ENCODE results near the gene SSUH2. TPM values are rescaled to one million over a fixed set of nuclear protein-coding genes. Genes with fewer than 3 reads are reported as not detected.
"Not testable (repeated sequence)": the region's sequence is repeated elsewhere in the genome, so short reads cannot be mapped to it uniquely, and the experiment has no call there.

Gene SSUH2
- total RNA-seq, 1 experiment from 2014 or later = 0.11 TPM

- DNase-seq (ENCODE audit: low read depth) = no peak
Measured at GRCh38 chr3:8659242-8659641, 14.6 kb upstream of the SSUH2 start.

GRCh38 chr3:8658306-8659212 is 14.0 kb upstream of the SSUH2 start:
- DNase-seq (ENCODE audit: low read depth) = peak; percentile 84

- DNase-seq (ENCODE audit: low read depth) = no peak
Measured at GRCh38 chr3:8657804-8658305, 13.3 kb upstream of the SSUH2 start.

- no peak for DNase-seq (ENCODE audit: low read depth)
Measured at GRCh38 chr3:8656240-8656639, 11.6 kb upstream of the SSUH2 start.

- no peak for DNase-seq (ENCODE audit: low read depth)
Measured at GRCh38 chr3:8655387-8655835, 10.8 kb upstream of the SSUH2 start.

- DNase-seq (ENCODE audit: low read depth) = not testable (repeated sequence)
Measured at GRCh38 chr3:8654572-8655329, 10.2 kb upstream of the SSUH2 start.

- DNase-seq (ENCODE audit: low read depth) = peak; percentile 46
Measured at GRCh38 chr3:8653800-8654408, 9.3 kb upstream of the SSUH2 start.

GRCh38 chr3:8652324-8652987 is 7.9 kb upstream of the SSUH2 start:
- no peak for DNase-seq (ENCODE audit: low read depth)

- no peak for DNase-seq (ENCODE audit: low read depth)
Measured at GRCh38 chr3:8651418-8652323, 7.1 kb upstream of the SSUH2 start.

- DNase-seq (ENCODE audit: low read depth) = no peak
Measured at GRCh38 chr3:8650583-8651416, 6.2 kb upstream of the SSUH2 start.

GRCh38 chr3:8649757-8650156 is 5.2 kb upstream of the SSUH2 start:
- DNase-seq (ENCODE audit: low read depth) = no peak

GRCh38 chr3:8648909-8649741 is 4.5 kb upstream of the SSUH2 start:
- no peak for DNase-seq (ENCODE audit: low read depth)

- no peak for DNase-seq (ENCODE audit: low read depth)
Measured at GRCh38 chr3:8647137-8647985, 2.8 kb upstream of the SSUH2 start.

GRCh38 chr3:8646313-8646938 is 1.8 kb upstream of the SSUH2 start:
- no peak for DNase-seq (ENCODE audit: low read depth)

GRCh38 chr3:8645712-8646111 is 1.1 kb upstream of the SSUH2 start:
- DNase-seq (ENCODE audit: low read depth) = no peak

GRCh38 chr3:8643693-8644365 is 769 bp downstream of the SSUH2 start:
- DNase-seq (ENCODE audit: low read depth) = no peak
